Activated CD8-positive, alpha-beta T cell treated with anti-CD3 and anti-CD28 coated beads for 36 hours (primary cell): ENCODE results near the gene BIRC5. TPM values are rescaled to one million over a fixed set of nuclear protein-coding genes. Genes with fewer than 3 reads are reported as not detected.

Experiments used
- ATAC-seq: fragments of 200-7000 bp; cut with Tn5 transposase; one replicate; pipeline ENCODE4 v1.10.0; 2021; ENCODE audit warnings: mild to moderate bottlenecking, moderate library complexity
- CTCF ChIA-PET: fragments of 350-600 bp; sonication (Branson Sonifier 250); formaldehyde crosslinking; loops from one replicate; lab custom pipeline; 2021; ENCODE audit warnings: antibody characterized with exemption; lab: Charles Lee
- POLR2A ChIA-PET: fragments of 350-600 bp; sonication (Branson Sonifier 250); formaldehyde crosslinking; loops from one replicate; lab custom pipeline; 2021; ENCODE audit warnings: antibody characterized with exemption; lab: Charles Lee
- DNase-seq: peaks from one replicate; pipeline ENCODE4 v3.0.0-alpha.2; 2020
- H3K27ac Mint-ChIP-seq: one replicate; pipeline ENCODE4 v1.8.0; 2021; ENCODE audit warnings: mild to moderate bottlenecking, mixed read lengths
- H3K27me3 Mint-ChIP-seq: one replicate; pipeline ENCODE4 v1.8.0; 2021; ENCODE audit warnings: mixed read lengths
- H3K36me3 Mint-ChIP-seq: one replicate; pipeline ENCODE4 v1.8.0; 2021; ENCODE audit warnings: low read depth, mixed read lengths
- H3K4me1 Mint-ChIP-seq: one replicate; pipeline ENCODE4 v1.8.0; 2021; ENCODE audit warnings: low read depth, mixed read lengths
- H3K4me3 Mint-ChIP-seq: one replicate; pipeline ENCODE4 v1.8.0; 2021; ENCODE audit warnings: mild to moderate bottlenecking, moderate library complexity, mixed read lengths
- H3K9me3 Mint-ChIP-seq: one replicate; pipeline ENCODE4 v1.8.0; 2021; ENCODE audit warnings: mixed read lengths
- intact Hi-C: fragments of 100-400 bp; cut with micrococcal nuclease; formaldehyde crosslinking; loops from one replicate; pipeline ENCODE4 v1.10.0; 2022
- total RNA-seq, 2 experiments: library from RNA; stranded (reverse); gene quantifications; one replicate each; pipeline ENCODE4 v1.2.3, GENCODE V29; 2021
- TF ChIP-seq, protein P1 (sequence below): fragments of 200-600 bp; IDR thresholded peaks from one replicate; pipeline ENCODE4 v1.8.0; 2022; ENCODE audit warnings: antibody characterized with exemption, mild to moderate bottlenecking

The BIRC5 gene
- total RNA-seq, 2 experiments from 2014 or later, result 90.6 to 93.7 TPM

DNA sequence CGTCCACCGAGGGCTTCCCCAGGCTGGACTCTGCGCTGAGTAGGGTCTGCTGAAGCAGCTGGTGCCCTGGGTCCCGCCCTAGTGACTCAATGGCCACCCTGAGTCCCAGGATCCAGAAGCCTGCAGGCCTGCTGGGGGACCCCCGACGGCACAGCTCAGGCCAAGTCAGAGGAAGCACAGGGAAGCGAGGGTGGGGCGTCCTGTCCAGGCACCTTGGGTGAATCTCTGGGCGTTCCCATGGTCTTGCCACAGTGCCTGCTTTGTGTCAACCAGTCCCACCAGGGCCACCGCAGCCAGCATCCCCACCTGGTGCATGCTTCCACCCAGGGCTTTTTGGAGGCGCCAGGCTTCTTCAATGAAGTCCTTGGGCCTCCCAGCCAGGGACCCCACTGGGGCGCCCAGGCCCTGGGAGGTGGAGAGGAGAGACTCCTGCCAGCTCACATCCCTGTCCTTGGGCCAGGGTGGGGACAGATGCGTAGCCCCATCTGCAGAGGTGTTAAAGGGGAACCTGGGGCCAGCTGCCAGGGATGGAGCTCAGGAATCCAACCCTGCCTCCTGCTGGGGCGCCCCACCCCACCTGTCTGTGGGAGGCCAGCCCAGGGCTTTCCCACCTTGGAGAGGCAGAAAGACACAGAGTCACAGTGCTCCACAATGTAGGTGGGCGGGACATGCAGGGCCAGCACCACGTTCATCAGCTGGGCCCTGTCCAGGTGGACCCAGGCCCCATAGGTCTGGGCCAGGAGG, 35.2 kb downstream of the BIRC5 start:
- TF ChIP-seq, protein P1, sequence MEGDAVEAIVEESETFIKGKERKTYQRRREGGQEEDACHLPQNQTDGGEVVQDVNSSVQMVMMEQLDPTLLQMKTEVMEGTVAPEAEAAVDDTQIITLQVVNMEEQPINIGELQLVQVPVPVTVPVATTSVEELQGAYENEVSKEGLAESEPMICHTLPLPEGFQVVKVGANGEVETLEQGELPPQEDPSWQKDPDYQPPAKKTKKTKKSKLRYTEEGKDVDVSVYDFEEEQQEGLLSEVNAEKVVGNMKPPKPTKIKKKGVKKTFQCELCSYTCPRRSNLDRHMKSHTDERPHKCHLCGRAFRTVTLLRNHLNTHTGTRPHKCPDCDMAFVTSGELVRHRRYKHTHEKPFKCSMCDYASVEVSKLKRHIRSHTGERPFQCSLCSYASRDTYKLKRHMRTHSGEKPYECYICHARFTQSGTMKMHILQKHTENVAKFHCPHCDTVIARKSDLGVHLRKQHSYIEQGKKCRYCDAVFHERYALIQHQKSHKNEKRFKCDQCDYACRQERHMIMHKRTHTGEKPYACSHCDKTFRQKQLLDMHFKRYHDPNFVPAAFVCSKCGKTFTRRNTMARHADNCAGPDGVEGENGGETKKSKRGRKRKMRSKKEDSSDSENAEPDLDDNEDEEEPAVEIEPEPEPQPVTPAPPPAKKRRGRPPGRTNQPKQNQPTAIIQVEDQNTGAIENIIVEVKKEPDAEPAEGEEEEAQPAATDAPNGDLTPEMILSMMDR, result no peak
- no peaks in the 10 kb centered on the region for H3K36me3 Mint-ChIP-seq
- ChIA-PET POLR2A (interaction anchor here (0.5 to 1.0 kb wide), 3 partner anchors 10 to 256 kb away, joined by 3 read pairs; partner anchors contain the start of gene TMEM235), CTCF (interaction anchor here (0.9 to 3.5 kb wide), 12 partner anchors 8 to 214 kb away, joined by 3 to 23 read pairs (median 4); partner anchors contain the start of gene TMEM235)
- peaks cover 29% of the 10 kb centered on the region for H3K4me1 Mint-ChIP-seq
- intact Hi-C loops, result no loop called here
- DNase-seq (no peak), ATAC-seq (no peak)
- H3K27ac Mint-ChIP-seq, result no peak overlapping the region
- no peaks in the 10 kb centered on the region for H3K9me3 Mint-ChIP-seq
- H3K4me3 Mint-ChIP-seq, result no peak overlapping the region
- no peaks in the 10 kb centered on the region for H3K27me3 Mint-ChIP-seq

DNA sequence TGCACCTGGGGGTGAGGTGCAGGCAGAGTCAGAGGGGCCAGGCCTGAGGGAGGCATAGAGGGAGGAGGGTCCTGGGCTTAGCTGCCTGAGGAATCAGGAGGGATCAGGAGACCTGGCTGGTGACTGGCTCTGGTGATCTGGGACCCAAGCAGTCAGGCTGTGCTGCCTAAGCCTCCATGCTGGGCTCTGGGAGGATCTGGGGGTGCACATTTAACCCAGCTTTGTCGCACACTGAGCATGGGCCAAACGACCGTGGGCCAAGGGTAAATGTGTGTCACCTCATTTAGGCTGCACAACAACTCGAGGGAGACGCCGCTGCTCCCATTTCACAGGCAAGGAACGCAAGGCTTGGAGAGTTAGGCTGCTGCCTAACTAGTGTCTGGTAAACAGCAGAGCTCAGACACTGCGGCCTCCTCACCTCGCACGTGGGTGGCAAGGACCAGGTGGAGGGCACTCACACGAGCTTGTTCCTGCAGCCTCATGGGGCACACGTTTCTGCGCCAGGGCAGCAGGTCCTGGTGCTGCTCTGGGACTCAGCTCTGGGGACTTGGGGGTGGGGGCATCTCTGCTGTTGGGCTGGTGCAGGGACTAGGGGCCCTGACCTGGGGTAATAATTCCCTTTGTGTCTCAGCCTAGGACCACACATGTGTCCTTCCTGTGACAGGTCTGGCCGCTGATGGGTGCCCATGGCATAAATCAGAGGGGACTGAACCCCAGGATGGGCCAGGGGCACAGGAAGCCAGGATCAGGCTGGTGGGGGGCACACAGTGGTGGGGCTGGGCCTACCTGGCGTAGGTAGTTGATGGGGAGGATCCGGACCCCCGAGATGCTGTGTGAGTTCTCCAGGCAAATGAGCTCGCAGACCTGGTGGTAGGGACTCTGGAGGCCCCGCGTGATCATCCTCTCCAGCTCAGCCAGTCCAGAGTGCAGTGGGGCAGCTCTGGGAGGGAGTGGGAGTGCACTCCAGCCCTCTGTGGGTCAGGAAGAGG, 36.1 kb downstream of the BIRC5 start:
- TF ChIP-seq, protein P1, result no peak
- no peaks in the 10 kb centered on the region for H3K36me3 Mint-ChIP-seq
- H3K27me3 Mint-ChIP-seq, result no peaks in the 10 kb centered on the region
- intact Hi-C loops, result loop anchor here (5.0 kb wide), 1 partner anchor 172 kb away; no protein-coding TSS in a partner anchor
- H3K27ac Mint-ChIP-seq, result no peak overlapping the region
- peaks cover 32% of the 10 kb centered on the region for H3K4me1 Mint-ChIP-seq
- POLR2A ChIA-PET, result interaction anchor here (0.7 to 1.2 kb wide), 6 partner anchors 8 to 106 kb away, joined by 3 to 4 read pairs (median 3); partner anchors contain the start of gene TMEM235
- ATAC-seq, result no peak
- DNase-seq, result no peak
- CTCF ChIA-PET, result interaction anchor here (0.9 to 3.5 kb wide), 34 partner anchors 9 to 231 kb away, joined by 3 to 23 read pairs (median 4); partner anchors contain the start of genes BIRC5, TMC8 and TMEM235
- no peak overlapping the region for H3K4me3 Mint-ChIP-seq
- H3K9me3 Mint-ChIP-seq, result no peaks in the 10 kb centered on the region

DNA sequence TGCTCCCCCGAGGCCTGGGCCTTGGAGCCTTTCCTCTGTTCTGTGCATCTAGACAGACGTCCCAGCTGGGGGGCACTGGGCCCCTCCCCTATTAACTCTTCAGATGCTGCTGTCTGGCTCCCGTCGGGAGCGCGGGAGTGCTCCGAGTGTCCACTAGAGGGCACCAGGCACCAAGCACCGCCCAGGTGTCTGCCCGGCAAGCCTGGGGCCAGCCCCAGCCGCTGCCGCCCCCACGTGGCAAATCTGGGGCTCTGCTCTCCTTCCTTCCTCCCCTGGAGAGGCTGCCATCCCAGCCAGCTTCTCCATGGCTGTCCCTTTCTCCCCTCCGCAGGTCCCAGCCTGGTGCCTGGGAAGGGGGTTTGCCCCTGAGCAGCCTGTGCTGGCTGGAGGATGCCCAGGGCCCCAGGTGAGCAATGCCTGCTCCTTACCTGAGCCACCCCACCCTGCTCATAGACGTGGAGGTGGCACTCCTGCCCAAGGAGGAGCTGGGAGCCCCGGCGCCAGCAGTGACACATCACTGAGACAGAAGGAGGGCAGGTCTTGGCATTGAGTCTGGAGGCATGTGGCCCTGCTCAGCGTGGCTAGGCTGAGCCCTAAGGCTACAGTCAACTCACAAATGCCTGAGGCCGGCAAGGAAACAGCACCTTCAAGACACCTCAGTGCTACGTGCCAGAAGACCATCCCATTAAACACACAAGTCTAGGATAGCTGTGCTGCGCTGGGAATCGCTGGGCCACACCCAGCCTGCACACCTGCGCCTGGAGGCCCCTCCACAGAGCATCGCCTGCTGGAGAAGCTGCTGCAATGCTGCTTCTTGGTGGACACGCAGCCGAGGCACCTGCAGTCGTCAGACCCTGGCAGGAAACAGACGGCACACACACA, 37.1 kb downstream of the BIRC5 start:
- Mint-ChIP-seq H3K36me3 (no peaks in the 10 kb centered on the region), H3K9me3 (no peaks in the 10 kb centered on the region), H3K27me3 (no peaks in the 10 kb centered on the region), H3K27ac (peak overlapping the region; percentile 61), H3K4me1 (peaks cover 32% of the 10 kb centered on the region), H3K4me3 (peak overlapping the region; percentile 29)
- peak; percentile 78 for ATAC-seq
- intact Hi-C loops, result loop anchor here (5.0 kb wide), 1 partner anchor 171 kb away; no protein-coding TSS in a partner anchor
- DNase-seq, result peak; percentile 89
- ChIA-PET CTCF (interaction anchor here (0.8 to 3.5 kb wide), 48 partner anchors 8 to 456 kb away, joined by 3 to 23 read pairs (median 4); partner anchors contain the start of genes BIRC5 and TMC8), POLR2A (interaction anchor here (0.8 to 1.5 kb wide), 8 partner anchors 9 to 197 kb away, joined by 3 to 4 read pairs (median 3); no protein-coding TSS in a partner anchor)
- TF ChIP-seq, protein P1, result peak; percentile 98

DNA sequence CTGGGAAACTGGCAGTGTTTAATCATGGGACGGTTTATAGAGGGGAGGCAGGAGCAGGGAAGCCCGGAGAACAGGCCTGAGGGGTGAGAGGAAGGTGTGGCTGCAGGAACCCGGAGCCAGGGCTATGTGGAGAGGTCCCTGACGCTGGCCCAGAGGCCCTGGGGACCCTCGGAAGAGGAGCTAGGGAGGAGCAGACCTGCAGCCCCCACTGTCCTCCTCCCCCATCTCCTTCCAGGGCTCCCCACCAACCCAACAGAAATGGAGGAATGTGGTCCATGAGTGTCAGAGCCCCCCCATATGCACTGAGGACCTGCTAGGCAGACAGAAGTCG, 37.7 kb downstream of the BIRC5 start:
- ATAC-seq (no peak), DNase-seq (no peak)
- TF ChIP-seq, protein P1, result no peak
- intact Hi-C loops, result loop anchor here (5.0 kb wide), 1 partner anchor 171 kb away; no protein-coding TSS in a partner anchor
- peak overlapping the region; percentile 29 for H3K4me3 Mint-ChIP-seq
- peak overlapping the region; percentile 61 for H3K27ac Mint-ChIP-seq
- no peaks in the 10 kb centered on the region for H3K36me3 Mint-ChIP-seq
- no peaks in the 10 kb centered on the region for H3K9me3 Mint-ChIP-seq
- ChIA-PET CTCF (interaction anchor here (0.8 to 3.5 kb wide), 38 partner anchors 10 to 456 kb away, joined by 3 to 23 read pairs (median 4); partner anchors contain the start of genes BIRC5 and TMC8), POLR2A (interaction anchor here (0.8 to 1.5 kb wide), 6 partner anchors 25 to 198 kb away, joined by 3 to 4 read pairs (median 3); no protein-coding TSS in a partner anchor)
- H3K27me3 Mint-ChIP-seq, result no peaks in the 10 kb centered on the region
- H3K4me1 Mint-ChIP-seq, result peaks cover 32% of the 10 kb centered on the region
